GM20000 (cell line): Measurements from ENCODE around the gene C10orf90.

Experiments used
- DNase-seq: peaks from one replicate; pipeline ENCODE4 v3.0.0; 2012; ENCODE audit warnings: low spot score
- CTCF ChIP-seq: IDR thresholded peaks from 2 replicates; pipeline ENCODE4 v1.5.1; 2012; ENCODE audit warnings: mild to moderate bottlenecking, control low read depth; ENCODE audit errors: extremely low read depth, missing control alignments

Gene C10orf90

GRCh38 chr10:126527645-126528314 is 142.7 kb downstream of the C10orf90 start:
- no peak for TF ChIP-seq CTCF

GRCh38 chr10:126525326-126525725 is 145.2 kb downstream of the C10orf90 start:
- no peak for TF ChIP-seq CTCF
- DNase-seq, result no peak

More at GRCh38 chr10:126527645-126528314, 142.7 kb downstream of the C10orf90 start:
- no peak for DNase-seq

- no peak for DNase-seq
Observed at GRCh38 chr10:126524526-126524925, 146.0 kb downstream of the C10orf90 start.

GRCh38 chr10:126523071-126523470 is 147.4 kb downstream of the C10orf90 start:
- no peak for TF ChIP-seq CTCF
- no peak for DNase-seq

More at GRCh38 chr10:126524526-126524925, 146.0 kb downstream of the C10orf90 start:
- no peak for TF ChIP-seq CTCF

- no peak for DNase-seq
Observed at GRCh38 chr10:126521399-126521798, 149.1 kb downstream of the C10orf90 start.

GRCh38 chr10:126520751-126521317 is 149.7 kb downstream of the C10orf90 start:
- no peak for DNase-seq
- TF ChIP-seq CTCF, result no peak

More at GRCh38 chr10:126521399-126521798, 149.1 kb downstream of the C10orf90 start:
- TF ChIP-seq CTCF, result no peak

- no peak for DNase-seq
- TF ChIP-seq CTCF, result no peak
Observed at GRCh38 chr10:126519992-126520391, 150.5 kb downstream of the C10orf90 start.
